Omental fat pad (tissue), 4 donors: ENCODE measurements around the gene ILDR2. TPM values are rescaled to one million over a fixed set of nuclear protein-coding genes. Genes with fewer than 3 reads are reported as not detected.

ENCODE experiments used
- ATAC-seq: fragments of 150-250 bp; one replicate; pipeline ENCODE4 v1.9.1; 2016; ENCODE audit warnings: mild to moderate bottlenecking, moderate library complexity; ENCODE audit not compliant: low FRiP score
- DNase-seq: peaks from one replicate; pipeline ENCODE4 v3.0.0-alpha.2; 2019; ENCODE audit warnings: low spot score
- total RNA-seq, 4 donors: library from RNA; depleted of rRNA; stranded (reverse); fragments of >200 nt; gene quantifications; one replicate each; pipeline ENCODE4 v1.1.0, GENCODE V29; 2016
- TF ChIP-seq, protein P1 (sequence below), 3 donors: fragments of 450-650 bp; IDR thresholded peaks; one replicate each; pipeline ENCODE4 v1.5.1; 2016 to 2017; ENCODE audit warnings: antibody characterized with exemption in 3 of 3, mild to moderate bottlenecking in 3 of 3, moderate library complexity in 2 of 3

Gene ILDR2
- total RNA-seq, 4 donors from 2014 or later = 3.5 to 15.3 (median 6.1) TPM; not detected in 1

DNA sequence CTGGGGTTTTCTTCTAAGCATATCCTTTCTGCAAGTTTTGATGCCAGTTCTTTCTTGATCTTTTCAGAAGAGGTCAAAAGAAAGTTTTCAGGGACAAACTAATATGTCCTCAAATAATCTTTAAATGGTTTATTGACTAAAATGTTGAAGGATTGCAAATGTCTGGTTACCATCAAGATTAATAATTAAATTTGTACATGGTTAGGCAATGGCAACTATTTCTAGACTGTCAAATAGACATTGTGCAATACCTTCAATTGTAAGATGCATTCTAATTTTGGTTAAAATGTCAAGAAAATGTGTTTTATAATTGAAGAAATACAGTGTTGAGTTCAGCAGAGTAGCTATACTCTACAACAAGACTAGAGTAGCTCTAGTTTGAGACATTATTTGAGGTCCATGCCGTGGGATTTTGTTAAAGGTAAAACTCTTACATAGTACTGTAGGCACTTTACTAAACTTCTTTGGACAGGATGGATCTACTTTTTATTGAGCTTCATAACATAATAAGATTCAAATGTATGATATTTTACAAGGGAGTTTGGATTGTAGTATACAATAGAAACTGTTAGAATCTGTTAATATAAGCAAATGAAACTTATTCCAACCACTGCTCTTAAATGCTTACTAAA lies 36.3 kb upstream of the ILDR2 start:
- no peak for ATAC-seq
- DNase-seq = no peak
- TF ChIP-seq, protein P1, sequence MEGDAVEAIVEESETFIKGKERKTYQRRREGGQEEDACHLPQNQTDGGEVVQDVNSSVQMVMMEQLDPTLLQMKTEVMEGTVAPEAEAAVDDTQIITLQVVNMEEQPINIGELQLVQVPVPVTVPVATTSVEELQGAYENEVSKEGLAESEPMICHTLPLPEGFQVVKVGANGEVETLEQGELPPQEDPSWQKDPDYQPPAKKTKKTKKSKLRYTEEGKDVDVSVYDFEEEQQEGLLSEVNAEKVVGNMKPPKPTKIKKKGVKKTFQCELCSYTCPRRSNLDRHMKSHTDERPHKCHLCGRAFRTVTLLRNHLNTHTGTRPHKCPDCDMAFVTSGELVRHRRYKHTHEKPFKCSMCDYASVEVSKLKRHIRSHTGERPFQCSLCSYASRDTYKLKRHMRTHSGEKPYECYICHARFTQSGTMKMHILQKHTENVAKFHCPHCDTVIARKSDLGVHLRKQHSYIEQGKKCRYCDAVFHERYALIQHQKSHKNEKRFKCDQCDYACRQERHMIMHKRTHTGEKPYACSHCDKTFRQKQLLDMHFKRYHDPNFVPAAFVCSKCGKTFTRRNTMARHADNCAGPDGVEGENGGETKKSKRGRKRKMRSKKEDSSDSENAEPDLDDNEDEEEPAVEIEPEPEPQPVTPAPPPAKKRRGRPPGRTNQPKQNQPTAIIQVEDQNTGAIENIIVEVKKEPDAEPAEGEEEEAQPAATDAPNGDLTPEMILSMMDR (IDR thresholded peaks at IDR 0.05) = no peak

DNA sequence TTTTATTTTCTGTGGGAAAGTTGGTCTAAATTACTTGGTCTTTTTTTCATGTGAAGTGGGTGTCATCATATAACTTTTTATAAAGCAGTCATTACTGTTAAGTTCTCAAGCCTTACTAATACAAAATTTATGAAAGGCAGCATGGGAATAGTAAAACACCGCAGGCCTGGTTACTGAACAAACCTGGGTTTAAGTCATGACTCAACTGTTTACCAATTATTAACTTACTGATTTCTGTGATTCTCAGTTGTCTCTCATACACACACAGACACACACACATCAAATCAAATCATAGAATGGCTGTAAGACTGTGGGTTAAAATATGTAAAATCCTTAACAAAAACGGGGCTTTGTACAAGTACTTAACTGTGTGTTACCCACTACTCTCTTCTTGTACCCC lies 28.4 kb upstream of the ILDR2 start:
- ATAC-seq = no peak
- DNase-seq = no peak
- TF ChIP-seq, protein P1 (IDR thresholded peaks at IDR 0.05) = no peak

DNA sequence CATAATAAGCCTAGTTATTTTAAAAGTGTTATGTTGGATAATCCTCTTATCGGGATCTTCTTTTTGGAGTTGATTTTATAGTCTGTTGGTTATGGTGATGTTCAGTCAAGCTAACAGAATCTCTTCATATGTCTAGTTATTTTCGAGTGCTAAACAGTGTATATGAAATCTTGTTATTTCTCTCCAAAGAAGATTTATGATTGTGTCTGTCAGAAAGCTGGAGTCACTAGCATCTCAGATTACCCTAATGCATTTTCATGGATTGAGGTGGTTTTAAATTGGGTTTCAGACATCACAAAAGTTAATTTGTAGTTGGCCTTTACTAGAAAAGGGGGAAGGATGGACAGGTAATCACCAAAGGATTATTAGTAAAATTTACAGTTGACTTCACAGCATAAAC lies 27.0 kb upstream of the ILDR2 start:
- ATAC-seq (no peak), DNase-seq (no peak)
- TF ChIP-seq, protein P1 (IDR thresholded peaks at IDR 0.05) = no peak

DNA sequence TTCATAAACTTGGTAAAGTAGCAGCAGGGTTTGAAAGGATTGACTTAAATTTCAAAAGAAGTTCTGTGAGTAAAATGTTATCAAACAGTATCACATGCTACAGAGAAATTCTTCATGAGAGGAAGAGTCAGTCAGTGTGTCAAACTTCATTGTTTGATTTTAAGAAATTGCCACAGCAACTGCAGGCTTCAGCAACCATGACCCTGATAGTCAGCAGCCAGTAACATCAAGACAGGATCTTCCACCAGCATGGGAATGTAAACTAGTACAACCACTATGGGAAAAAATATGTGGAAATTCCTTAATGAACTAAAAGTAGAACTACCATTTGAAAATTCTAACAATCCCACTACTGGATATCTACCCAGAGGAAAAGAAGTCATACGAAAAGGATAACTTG lies 25.2 kb upstream of the ILDR2 start:
- TF ChIP-seq, protein P1 (IDR thresholded peaks at IDR 0.05) = no peak
- no peak for DNase-seq
- no peak for ATAC-seq

DNA sequence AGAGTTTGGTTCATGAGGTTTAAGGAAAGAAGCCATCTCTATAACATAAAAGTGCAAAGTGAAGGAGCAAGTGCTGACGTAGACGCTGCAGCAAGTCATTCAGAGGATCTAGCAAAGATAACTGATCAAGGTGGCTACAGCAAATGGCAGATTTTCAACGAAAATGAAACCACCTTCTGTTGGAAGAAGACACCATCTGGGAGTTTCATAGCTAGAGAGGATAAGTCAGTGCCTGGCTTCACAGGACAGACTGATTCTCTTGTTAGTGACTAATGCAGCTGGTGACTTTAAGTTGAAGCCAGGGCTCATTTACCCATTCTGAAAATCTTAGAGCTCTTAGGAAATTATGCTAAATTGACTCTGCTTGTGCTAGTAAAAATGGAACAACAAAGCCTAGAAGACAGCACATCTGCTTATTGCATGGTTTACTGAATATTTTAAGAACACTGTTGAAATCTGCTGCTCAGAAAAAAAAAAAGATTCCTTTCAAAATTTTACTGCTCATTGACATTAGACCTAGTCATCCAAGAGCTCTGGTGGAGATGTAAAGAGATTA lies 24.2 kb upstream of the ILDR2 start:
- DNase-seq = no peak
- TF ChIP-seq, protein P1 (IDR thresholded peaks at IDR 0.05) = no peak
- no peak for ATAC-seq

DNA sequence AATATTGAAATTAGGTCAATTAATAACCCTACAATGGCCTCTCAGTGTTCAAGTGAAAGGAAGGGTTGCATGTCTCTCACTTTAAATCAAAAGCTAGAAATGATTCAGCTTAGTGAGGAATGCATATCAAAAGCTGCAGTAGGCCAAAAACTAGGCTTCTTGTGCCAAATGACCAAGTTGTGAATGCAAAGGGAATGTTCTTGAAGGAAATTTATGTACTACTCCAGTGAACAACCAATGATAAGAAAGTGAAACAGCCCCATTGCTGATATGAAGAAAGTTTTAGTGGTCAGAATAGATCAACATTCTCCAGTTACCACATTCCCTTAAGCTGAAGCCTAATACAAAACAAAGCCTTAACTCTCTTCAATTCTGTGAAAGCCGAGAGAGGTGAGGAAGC lies 23.7 kb upstream of the ILDR2 start:
- DNase-seq = no peak
- peak; percentile 62 for ATAC-seq
- TF ChIP-seq, protein P1 (IDR thresholded peaks at IDR 0.05) = no peak

DNA sequence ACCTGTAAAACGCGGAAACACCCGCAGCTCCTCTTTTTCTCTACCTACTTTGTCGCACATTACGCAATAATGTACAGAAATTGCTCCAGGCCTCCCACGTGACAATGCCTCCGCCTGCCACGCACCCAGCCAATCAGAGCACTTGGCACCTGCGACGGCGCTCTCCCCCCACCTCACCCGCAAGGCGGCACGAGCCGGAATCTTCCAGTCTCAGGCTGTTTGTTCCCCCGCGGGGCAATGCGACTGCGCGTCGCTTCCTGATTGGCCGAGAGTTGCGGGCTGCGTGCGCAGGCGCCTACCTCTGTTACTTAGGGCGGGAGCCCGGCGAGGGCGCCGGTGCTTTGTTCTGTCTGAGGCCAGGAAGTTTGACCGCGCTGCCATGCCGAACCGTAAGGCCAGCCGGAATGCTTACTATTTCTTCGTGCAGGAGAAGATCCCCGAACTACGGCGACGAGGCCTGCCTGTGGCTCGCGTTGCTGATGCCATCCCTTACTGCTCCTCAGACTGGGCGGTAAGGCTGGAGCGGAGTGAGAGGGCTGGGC lies 13.7 kb upstream of the ILDR2 start, which contains the start of gene MAEL:
MAEL (plus strand) TSS at position 307 of the 542 bp plus-strand sequence; CDS start at position 380, 73 bp downstream.
- TF ChIP-seq, protein P1 (IDR thresholded peaks at IDR 0.05) = no peak
- DNase-seq (no peak), ATAC-seq (no peak)
